ENCODE measurements around the gene PIGT.

PIGT gene

DNA sequence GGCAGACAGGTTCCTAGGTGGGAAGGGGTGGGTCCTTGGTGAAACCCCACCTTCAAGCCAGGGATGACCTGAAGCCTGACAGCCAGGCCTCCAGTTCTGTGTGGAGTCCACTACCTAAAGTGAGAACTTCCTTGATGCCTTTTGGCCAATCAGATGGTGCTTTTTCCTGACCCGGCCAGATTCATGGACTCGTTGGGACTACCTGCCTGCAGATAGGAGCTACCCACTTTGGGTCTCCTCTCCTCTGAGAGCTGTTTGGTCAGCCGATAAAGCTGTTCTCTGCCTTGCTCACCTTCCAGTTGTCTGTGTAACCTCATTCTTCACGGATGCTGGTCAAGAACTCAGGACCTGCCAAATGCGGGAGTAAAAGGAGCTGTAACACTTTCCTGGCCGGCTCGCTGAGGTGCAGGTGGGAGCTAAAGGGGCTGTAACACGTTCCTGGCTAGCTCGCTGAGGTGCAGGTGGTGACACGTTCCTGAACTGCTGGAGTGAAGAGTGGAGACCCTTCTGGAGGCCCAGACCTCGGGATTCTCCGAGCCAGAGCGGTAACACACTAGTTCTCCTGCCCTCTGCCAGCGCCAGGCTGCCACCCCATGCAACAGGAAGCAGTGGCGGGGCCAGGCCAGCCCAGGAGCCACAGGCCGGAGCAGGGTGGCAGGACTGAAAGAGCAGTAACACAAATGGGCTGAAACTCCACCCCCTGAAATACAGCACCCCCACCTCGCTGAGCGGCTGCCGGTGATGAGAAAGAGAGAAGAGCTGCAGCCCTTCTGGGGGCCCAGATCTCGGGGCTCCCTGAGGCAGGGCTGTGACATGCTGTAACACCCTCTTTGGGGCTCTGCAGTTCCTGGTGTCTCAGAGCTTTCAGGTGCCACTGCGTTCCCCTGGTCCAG is 21.5 kb upstream of the PIGT start:
- peak in 2 of 42 donors; percentile 6 to 39 for DNase-seq

DNA sequence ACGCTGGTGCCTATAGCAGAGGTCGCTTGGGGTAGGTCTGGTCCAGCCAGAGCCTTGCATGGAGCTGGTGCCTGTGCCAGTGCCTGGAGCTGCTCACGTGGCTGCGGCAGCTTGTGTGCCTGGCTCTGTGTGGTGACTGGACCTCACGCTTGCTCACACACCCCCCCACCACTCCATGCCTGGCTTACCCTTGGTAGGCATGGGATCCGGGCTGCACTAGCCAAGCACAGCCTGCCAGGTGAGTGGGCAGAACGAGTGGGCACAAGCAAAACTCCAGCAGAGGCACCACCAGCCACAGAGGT is 20.9 kb upstream of the PIGT start:
- intact Hi-C loops (cut with DNase I): no loop called here
- peak in 2 of 42 donors; percentile 4 to 37 for DNase-seq

More for the DNA sequence above, 21.5 kb upstream of the PIGT start:
- intact Hi-C loops (cut with DNase I): no loop called here

DNA sequence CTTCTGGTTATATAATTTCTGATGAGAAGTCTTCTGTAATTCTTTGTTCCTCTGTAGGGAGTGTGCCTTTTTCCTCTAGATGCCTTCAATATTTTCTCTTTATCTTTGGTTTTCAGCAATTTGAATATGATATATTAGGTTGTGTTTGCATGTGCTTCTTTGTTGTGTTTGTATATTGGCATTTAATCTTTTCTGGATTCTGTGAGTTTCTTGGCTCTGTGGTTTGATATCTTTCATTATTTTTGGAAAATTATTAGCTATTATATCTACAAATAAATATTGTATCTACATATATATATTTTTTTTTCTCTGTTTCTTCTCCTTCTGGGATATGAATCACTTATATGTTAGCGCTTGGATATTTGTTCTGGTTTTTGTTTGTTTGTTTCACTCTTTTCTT is 16.9 kb upstream of the PIGT start:
- intact Hi-C loops (cut with DNase I): no loop called here
- DNase-seq: no peak

DNA sequence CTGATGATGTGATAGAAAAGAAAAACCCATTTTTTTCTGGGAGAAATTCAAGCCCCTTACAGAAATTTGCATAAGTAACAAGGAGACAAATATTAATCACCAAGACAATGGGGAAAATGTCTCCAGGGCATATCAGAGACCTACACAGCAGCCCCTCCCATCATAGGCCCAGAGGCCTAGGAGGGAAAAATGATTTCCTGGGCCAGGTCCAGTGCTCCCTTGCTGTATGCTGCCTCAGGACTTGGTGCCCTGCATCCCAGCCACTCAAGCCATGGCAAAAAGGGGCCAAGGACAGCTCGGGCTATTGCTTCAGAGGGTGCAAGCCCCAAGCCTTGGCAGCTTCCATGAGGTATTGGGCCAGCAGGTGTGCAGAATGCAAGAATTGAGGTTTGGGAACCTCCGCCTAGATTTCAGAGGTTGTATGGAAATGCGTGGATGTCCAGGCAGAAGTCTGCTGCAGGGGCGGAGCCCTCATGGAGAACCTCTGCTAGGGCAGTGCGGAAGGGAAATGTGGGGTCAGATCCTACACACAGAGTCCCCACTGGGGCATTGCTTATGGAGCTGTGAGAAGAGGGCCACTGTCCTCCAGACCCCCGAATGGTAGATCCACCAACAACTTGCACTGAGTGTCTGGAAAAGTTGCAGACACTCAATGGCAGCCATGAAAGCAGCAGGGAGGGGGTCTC is 15.5 kb upstream of the PIGT start:
- peak in 1 of 42 donors; percentile 31 for DNase-seq
- intact Hi-C loops (cut with DNase I): no loop called here

DNA sequence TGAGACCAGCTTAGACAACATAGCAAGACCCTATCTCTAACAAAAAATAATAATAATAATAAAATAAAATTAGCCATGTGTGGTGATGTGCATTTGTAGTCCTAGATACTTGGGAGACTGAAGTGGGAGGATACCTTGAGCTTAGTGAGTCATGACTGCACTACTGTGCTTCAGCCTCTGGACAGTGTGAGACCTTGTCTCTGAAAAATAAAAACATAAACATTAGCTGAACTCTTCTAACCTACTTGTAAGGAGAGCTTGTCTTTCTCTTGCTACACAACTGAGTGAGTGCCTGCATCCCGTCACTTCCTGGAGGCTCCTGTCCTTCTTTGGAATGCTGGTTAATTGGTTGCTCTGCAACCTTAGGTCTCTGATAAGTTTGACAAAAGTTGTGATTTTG is 13.0 kb upstream of the PIGT start:
- no peak for DNase-seq
- intact Hi-C loops (cut with DNase I): no loop called here

DNA sequence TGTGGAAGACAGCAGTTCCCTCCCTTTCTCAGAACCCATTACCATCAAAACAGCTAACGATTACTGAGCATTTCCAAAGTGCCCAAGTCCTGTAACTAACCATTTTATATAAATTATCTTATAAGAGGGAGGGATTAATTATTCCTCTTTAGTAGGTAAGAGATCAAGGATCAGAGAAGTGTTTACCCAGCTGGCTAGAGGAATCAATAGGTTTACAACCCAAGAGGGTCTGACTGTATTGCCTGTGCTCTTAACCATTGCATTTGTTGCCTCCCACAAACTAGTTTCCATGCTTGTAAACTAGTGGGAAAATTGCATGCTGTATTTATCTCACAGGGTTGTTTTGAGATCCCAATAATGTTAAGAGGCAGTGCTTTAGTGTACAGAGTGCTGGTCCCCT is 11.5 kb upstream of the PIGT start:
- intact Hi-C loops (cut with DNase I): no loop called here
- DNase-seq: no peak

DNA sequence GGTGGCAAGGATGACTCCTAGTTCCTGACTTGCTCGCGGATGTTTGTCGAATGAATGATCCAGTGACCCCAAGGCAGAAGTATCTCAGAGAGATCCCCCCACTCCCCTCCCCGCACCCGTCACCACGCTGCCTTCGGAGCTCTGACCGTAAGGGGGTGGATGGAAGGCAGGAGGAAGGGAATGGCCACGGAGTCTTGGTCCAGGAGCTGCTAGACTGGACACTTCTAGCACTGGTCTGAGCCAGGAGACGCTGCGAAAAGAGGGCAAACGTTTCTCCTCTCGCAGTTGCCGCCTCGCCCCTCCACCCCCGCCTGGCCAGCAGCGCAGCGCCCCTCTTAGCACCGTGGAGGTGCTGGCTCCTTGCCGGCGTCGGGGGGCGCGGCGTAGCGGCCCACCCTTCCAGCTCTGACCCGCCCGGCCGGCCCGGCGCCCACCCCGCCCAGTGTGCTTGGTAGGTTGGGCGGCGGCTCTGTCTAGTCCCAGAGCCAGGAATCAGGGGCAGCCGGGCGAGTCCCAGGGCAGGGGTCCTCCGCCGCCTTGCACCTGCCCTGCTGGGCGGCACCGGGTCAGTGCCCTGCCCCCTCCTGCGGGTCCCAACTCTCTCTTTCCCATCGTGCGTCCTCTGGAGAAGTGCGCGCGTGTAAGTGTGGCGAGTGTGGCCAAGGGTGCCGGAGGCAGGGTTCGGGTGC is 10.2 kb upstream of the PIGT start:
- peak in 7 of 42 donors; percentile 19 to 61 (median 42) for DNase-seq
- intact Hi-C loops (cut with DNase I): loop anchor here (5.0 kb wide), 1 partner anchor 33 kb away; no protein-coding TSS in a partner anchor

DNA sequence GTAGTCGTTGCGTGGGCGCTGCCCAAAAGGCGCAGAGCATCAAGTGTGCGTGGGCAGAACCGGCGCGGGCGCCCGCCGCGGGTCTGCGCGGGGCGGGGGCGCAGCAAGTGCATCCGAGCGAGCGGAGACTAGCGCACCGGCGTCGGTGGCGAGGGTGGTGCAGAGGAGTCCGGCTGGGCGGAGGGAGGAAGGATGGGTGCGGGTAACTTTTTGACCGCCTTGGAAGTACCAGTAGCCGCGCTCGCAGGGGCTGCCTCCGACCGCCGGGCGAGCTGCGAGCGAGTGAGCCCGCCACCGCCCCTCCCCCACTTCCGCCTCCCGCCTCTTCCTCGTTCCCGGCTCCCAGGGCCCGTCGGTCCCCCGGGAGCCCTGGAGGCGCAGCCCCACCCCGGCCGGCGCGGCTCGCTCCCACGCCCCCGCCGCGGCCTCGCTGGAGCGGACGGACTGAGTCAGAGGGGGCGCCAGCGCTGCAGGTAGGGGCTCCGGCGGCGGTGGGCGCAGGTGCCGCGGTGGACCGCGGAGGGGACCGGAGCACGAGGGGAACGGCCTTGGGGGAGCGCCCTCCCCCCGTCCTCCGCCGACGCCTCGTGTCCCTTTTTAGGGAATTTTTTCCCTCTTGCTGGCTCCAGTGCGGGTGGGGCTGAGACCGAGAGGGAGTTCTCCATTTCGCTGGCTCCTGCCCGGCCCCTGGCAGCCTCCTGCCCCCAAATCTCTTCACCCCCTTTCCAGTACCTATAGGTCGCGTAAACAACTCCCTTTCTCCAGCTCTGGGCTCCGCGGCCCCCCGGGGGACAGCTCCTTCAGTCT is 9.5 kb upstream of the PIGT start:
- DNase-seq: peak in 41 of 42 donors; percentile 42 to 92 (median 80)
- intact Hi-C loops (cut with DNase I): loop anchor here (5.0 kb wide), 1 partner anchor 34 kb away; no protein-coding TSS in a partner anchor

DNA sequence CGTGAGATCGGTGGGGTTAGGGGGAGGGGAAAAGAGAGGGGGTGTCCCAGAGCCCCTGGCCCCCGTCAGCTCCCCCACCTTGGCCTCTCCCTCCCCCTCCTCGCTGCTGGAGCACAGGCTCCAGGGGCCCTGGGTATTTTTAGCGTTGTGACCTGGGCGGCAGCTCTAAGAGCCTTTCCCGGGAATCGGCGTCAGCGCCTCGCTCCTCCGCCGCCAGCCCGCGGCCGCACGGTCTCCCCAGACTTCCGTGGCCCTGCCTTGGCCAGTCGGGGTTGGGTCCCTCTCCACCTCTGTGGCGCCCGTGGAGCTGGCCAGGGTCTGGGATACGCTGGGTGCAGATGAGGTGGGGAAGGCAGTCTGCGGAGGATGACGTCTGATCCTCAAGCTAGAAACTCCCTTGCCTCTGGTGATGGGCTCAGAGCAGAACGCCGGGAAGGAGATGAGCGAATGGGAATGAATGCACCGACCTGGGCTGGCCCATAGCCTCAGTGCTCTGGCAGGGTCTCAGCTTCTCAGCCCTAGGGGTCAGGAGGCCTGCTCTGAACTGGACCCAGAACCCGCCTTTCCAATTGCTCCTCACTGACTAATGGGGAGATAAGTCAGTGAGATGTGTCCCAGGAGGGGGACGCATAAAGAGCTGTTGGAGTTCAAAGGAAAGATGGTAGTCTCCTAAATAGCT is 8.7 kb upstream of the PIGT start:
- intact Hi-C loops (cut with DNase I): loop anchor here (5.0 kb wide), 1 partner anchor 35 kb away; no protein-coding TSS in a partner anchor
- DNase-seq: peak in 40 of 42 donors; percentile 35 to 82 (median 62)

DNA sequence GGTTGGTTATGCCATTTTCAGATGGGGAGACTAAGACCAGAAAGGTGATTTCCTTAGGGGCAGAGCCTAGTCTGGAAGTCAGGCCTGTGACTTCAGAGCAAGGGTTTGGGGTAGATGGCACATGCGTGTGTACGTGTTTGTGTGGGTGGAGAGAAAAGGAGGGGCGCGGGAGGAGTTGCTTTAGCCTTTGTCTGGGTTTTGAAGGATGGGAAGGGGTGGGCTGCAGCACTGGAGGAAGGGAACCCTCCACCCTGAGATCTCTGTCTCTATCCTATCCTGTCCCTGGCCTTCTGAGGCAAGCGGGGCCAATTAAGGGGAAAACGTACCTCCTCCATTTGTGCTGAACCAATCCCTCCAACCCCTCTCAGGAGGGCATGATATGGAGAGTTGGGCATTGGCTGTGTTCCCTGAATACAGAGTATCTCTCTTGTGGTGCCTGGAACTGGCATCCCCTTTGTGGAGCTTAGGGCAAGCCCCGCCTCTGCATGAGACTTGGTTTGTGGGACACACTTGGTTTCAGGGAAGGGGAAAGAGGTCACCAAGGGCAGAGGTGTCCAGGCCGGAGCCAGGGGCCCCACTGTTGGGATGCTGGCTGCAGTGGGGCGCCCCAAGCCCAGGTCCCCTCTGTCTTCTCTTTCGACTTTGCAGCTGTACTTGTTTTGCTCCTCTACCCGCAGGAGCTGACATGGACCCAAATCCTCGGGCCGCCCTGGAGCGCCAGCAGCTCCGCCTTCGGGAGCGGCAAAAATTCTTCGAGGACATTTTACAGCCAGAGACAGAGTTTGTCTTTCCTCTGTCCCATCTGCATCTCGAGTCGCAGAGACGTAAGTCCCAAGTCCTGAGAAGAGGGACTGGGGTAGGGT is 7.9 kb upstream of the PIGT start, which contains the start of gene DBNDD2:
TSS of gene DBNDD2 (plus strand) at position 507 of the 863 bp plus-strand sequence. CDS start at position 686, 179 bp downstream.
- DNase-seq: peak; percentile 64 to 94 (median 86)
- intact Hi-C loops (cut with DNase I): loop anchor here (2.0 to 5.0 kb wide), 2 partner anchors 25 to 36 kb away; no protein-coding TSS in a partner anchor

DNA sequence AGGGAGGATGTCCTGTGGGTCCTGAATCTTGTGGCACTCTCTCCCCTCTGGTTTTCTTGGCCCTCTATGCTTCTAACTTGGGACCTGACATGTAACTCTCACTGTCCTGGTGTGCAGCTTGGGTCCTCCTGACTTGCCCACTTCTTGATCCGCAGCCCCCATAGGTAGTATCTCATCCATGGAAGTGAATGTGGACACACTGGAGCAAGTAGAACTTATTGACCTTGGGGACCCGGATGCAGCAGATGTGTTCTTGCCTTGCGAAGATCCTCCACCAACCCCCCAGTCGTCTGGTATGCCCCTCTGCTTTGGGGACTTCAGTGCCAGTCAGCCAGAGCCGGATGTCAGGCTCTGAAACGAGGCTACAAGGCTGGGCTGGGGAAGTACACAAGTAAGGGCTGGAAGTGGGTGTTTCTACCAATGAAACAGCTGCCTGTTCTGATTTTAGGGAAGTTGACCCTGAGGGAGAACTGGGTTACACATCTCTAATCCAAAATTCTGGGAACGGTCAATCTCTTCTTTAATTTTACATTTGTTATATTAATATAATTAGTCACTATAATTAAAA is 7.2 kb upstream of the PIGT start:
- peak in 21 of 42 donors; percentile 21 to 75 (median 53) for DNase-seq
- intact Hi-C loops (cut with DNase I): loop anchor here (2.0 to 5.0 kb wide), 2 partner anchors 24 to 36 kb away; no protein-coding TSS in a partner anchor

DNA sequence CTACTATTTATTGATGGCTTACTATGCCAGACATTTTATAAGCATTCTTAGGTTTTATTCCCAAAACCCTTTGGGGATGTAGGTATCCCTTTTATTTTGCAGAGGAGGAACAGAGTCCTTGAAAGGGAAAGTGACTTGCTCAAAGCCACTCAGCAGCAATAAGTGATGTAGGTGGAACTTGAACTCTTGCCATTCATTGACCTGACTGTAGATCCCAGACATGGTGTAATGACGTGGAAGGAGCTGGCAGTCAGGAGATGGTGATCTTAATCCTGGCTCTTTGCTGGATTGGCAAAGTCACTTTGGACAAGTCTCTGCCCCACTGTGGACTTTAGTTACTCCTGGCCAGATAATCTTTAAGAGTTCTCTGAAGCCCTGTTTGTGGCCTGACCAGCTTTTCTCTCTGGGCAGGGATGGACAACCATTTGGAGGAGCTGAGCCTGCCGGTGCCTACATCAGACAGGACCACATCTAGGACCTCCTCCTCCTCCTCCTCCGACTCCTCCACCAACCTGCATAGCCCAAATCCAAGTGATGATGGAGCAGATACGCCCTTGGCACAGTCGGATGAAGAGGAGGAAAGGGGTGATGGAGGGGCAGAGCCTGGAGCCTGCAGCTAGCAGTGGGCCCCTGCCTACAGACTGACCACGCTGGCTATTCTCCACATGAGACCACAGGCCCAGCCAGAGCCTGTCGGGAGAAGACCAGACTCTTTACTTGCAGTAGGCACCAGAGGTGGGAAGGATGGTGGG is 6.2 kb upstream of the PIGT start:
- intact Hi-C loops (cut with DNase I): loop anchor here (2.0 to 5.0 kb wide), 2 partner anchors 23 to 37 kb away; no protein-coding TSS in a partner anchor
- DNase-seq: peak in 1 of 42 donors; percentile 41

DNA sequence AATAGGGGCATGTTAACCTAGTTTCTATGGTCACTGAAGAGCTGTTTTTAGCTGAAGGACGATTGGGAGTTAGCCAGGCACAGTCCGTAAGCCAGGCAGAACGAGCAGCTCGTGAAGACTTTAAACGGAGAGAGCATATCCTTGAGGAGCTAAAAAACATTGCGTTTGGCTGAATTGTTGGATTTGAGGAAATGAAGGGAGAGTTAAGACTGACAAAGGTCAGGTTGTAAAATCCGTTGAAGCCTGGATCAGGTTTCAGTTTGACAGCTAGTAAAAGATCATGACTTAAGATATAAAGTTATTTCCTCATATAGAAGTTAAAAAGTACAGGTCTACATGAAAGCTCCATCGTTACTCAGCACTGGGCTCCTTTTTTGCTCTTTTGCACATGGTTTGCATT is 5.1 kb upstream of the PIGT start:
- DNase-seq: peak in 1 of 42 donors; percentile 37
- intact Hi-C loops (cut with DNase I): no loop called here

DNA sequence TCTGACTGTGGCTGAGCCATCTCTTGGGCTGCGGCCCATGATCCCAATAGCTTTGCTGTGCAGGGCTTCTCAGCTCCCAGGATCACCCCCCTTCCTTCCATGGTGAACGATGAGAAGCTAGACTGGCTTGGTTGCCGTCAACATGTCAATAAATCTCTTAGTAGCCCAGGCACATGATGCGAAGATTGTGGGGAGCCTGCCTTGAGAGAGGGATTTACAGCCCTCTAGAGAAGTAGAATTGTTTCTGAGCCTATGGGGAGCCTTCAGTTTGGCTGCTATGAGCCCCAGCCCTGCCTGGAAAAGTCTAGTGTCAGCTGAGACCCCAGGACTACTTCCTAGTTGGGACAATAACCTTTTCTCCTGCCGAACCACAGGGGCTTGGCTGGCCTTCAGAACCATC is 3.3 kb upstream of the PIGT start:
- intact Hi-C loops (cut with DNase I): no loop called here

DNA sequence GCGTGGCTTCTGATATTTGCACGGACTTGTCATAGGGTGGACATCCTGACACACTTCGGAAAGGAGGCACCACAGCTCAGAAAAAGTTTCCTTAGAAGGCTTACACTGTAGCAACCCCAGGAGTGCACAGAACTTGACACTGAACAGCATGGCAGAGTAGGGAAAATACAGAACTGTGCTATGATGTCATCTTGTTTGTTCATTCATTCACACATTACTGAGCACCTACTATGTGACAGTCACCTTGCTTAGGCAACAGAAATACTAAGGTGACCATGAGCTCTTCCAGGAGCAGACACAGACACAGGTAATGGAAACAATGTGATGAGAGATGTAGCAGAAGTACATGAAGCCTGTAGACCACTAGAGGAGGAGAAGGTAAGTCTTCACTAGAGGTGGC is 2.5 kb upstream of the PIGT start:
- DNase-seq: peak in 1 of 42 donors; percentile 24
- intact Hi-C loops (cut with DNase I): no loop called here

More for the DNA sequence above, 3.3 kb upstream of the PIGT start:
- DNase-seq: peak in 2 of 42 donors; percentile 7 to 46

DNA sequence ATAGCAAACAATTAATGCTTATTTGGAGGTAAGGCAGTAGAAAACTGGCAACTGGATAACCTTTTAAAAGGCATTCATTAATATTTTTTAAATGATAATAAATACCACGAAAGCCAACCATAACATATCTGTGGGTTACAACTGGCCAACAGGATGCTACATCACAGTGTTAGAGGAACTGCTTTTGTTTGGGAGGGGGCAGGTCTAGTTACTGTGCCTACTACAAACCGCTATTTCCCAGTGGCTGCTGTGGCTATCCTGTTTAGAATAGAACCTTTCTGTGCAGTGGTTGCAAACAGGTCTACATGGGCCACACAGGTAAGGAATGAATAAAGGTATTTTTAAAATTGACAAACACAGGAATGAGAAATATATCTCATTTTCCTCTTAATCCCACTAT is 976 bp downstream of the PIGT start:
- intact Hi-C loops (cut with DNase I): no loop called here
- DNase-seq: peak in 3 of 42 donors; percentile 1 to 17 (median 1)
